NCI-H1436 (cell line): ENCODE results near the gene TMPRSS9.
"Not testable (repeated sequence)": the region's sequence is repeated elsewhere in the genome, so short reads cannot be mapped to it uniquely, and the experiment has no call there.

Experiments
- DNase-seq: peaks from one replicate; lab custom pipeline; 2025; lab: John Stamatoyannopoulos, UW

The TMPRSS9 gene

DNA sequence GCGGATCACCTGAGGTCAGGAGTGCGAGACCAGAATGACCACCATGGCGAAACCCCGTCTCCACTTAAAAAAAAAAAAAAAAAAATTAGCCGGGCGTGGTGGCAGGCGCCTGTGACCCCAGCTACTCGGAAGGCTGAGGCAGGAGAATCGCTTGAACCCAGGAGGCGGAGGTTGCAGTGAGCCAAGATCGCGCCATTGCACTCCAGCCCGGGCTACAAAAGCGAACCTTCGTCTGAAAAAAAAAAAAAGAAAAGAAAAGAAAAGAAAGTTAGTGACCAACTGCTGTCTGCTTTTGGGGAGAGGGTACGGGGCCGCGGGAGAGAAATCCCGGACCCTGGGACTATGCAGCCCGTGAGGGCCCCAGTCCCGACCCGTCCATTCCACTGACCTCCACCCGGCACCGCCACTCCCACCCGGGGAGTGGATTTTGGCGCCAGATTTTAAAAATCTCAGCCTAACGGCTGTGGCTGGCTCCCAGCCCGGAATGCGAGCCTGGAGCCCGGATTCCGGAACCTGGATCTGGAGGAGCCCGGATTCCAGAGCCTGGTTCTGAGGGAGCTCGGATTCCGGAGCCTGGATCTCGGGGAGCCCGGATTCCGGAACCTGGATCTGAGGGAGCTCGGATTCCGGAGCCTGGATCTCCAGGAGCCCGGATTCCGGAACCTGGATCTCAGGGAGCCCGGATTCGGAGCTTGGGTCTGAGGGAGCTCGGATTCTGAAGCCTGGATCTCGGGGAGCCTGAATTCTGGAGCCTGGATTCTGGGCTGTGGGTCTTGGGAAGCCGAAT lies 102.8 kb downstream of the TMPRSS9 start:
- DNase-seq = no peak

- DNase-seq = not testable (repeated sequence)
Observed at GRCh38 chr19:2463694-2464093, 103.6 kb downstream of the TMPRSS9 start.

DNA sequence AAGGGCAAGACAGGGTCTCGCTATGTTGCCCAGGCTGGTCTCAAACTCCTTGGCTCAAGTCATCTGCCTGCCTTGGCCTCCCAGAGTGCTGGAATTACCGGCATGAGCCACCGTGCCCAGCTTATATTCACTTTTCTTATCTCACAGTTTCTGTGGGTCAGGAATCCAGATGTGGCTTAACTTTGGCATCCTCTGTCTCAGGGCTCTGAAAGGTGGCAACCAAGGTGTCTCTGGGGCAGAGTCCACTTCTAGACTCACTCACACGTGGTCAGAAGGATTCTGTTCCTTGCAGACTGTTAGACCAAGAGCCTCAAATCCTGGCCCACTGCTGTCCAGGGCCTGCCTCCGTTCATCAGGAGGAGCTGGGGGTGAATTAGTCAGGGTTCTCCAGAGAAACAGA lies 104.3 kb downstream of the TMPRSS9 start:
- DNase-seq = no peak

DNA sequence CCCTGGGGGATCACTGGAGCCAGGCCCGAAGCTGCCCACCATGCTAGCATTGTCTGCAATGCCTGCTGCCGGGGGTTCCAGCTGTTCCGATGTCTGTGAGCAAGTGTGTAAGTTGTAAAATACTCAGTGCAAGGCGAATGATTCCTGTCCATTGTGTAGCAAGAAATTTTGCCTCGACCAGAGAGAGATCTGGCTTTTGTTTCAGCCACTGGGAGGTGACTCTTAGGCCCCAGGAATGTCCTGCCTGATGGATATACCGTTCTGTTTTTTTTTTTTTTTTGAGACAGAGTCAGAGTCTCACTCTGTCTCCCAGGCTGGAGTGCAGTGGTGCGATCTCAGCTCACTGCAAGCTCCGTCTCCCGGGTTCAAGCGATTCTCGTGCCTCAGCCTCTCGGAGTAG lies 108.5 kb downstream of the TMPRSS9 start:
- no peak for DNase-seq

DNA sequence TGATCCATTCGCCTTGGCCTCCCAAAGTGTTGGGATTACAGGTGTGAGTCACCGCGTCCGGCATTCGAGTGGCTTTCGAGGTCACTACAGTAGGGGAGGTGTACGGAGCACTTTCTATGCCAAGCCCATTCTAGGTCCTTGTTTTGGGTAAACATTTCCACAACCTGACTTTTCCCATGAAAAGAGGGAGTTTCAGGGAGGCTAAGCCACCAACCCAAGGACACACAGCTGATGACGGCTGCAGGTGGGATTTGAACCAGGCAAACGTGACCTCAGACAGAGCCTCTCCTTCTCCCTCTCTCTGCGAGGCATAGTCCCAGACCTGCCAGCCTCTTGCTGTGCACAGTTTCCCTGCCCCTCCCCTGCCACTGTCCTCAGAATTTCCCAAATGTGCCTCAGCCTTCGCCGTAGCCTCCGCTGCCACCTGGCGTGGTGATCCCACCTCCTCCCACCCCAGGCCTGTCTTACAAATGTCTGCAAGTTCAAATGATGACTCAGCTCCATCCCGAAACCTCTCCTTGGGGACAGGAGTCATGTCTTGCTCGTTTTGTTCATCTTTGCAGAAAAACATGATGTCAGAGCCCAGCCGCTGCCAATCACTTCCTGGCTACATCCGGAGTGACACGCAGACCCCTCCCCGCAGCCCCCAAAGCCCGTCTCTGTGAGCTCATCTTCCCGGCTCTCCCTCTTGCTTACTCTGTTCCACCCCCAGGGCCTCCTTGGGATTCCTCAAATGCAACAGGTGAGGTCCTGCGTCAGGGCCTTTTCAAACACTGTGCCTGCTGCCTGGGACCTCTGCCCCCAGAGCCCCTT lies 109.2 kb downstream of the TMPRSS9 start:
- no peak for DNase-seq

- not testable (repeated sequence) for DNase-seq
Observed at GRCh38 chr19:2469915-2470200, 109.8 kb downstream of the TMPRSS9 start.

GRCh38 chr19:2474232-2475017 lies 114.4 kb downstream of the TMPRSS9 start:
- peak; percentile 72 for DNase-seq

- DNase-seq = no peak
Observed at GRCh38 chr19:2475018-2475701, 115.1 kb downstream of the TMPRSS9 start.
